Right lobe of liver (tissue), 6 donors: ENCODE measurements around the gene OPCML. TPM values are rescaled to one million over a fixed set of nuclear protein-coding genes. Genes with fewer than 3 reads are reported as not detected.

Source experiments
- ATAC-seq, 4 donors: fragments of 200-7000 bp; cut with Tn5 transposase; one replicate each; pipeline ENCODE4 v1.9.1; 2020; ENCODE audit warnings: mild to moderate bottlenecking in 4 of 4, moderate library complexity in 4 of 4
- DNase-seq, 3 donors: peaks; one replicate each; pipeline ENCODE4 v3.0.0-alpha.2; 2020
- H3K27ac ChIP-seq, 3 donors: fragments of 200-600 bp; one replicate each; pipeline ENCODE4 v1.8.0; 2022
- H3K27me3 ChIP-seq, 2 donors: fragments of 200-600 bp; one replicate each; pipeline ENCODE4 v1.8.0; 2022
- H3K36me3 ChIP-seq, 4 donors: fragments of 200-600 bp; sonication (generic) in 1 of 4; one replicate each; pipeline versions ENCODE4 v1.5.1 to v1.8.0; 2017 to 2022; ENCODE audit warnings: control low read depth in 1 of 4
- H3K4me1 ChIP-seq, 4 donors: fragments of 200-600 bp; sonication (generic) in 1 of 4; one replicate each; pipeline versions ENCODE4 v1.5.1 to v1.8.0; 2017 to 2022; ENCODE audit warnings: control low read depth in 1 of 4
- H3K4me3 ChIP-seq, 3 donors: fragments of 200-600 bp; one replicate each; pipeline ENCODE4 v1.8.0; 2022
- H3K9me3 ChIP-seq, 4 donors: fragments of 200-600 bp; sonication (generic) in 1 of 4; one replicate each; pipeline versions ENCODE4 v1.5.1 to v1.8.0; 2017 to 2022; ENCODE audit warnings: control low read depth in 1 of 4
- POLR2A ChIP-seq: fragments of 450-650 bp; IDR thresholded peaks from one replicate; pipeline ENCODE4 v1.6.1; 2017; ENCODE audit warnings: antibody characterized with exemption, mild to moderate bottlenecking
- WGBS: methylation state at CpG from one replicate; pipeline ENCODE4 v1.1.6; 2018; ENCODE audit warnings: low coverage, low lambda C conversion rate; ENCODE audit not compliant: insufficient coverage; ENCODE audit errors: missing lambda C conversion rate; 5-methylcytosine and 5-hydroxymethylcytosine counted together
- intact Hi-C, 2 donors: fragments of 100-400 bp; cut with DNase I; formaldehyde crosslinking; loops; one replicate each; pipeline versions ENCODE4 v1.11.2 to v1.14.1; 2022
- total RNA-seq, 6 experiments: library from RNA; depleted of rRNA in 2 of 6; stranded (reverse); fragments of >200 nt in 2 of 6; fragmentation: NEBNext Ultra II Directional in 3 of 6; extraction: Animal tissue kit (Norgen Biotek cat#: 25700) in 3 of 6; gene quantifications; one replicate each; pipeline versions ENCODE4 v1.1.0 to v1.2.4, GENCODE V29; 2016 to 2023
- TF ChIP-seq, protein P1 (sequence below), 4 donors: fragments of 200-600 bp in 3 of 4; fragments of 450-650 bp in 1 of 4; IDR thresholded peaks; one replicate each; pipeline versions ENCODE4 v1.5.1 to v1.8.0; 2016 to 2022; ENCODE audit warnings: antibody characterized with exemption in 4 of 4, mild to moderate bottlenecking in 2 of 4
- donor health status: DM: no; HTN: yes; CAD: no.
- donor health status: DM: no; HTN: no; CAD: no.
- donor health status: DM: no; HTN: no; CAD: no.
- donor health status: DM: no; HTN: yes; CAD: no.
- donor health status: DM: no; HTN: yes; CAD: no.

OPCML gene
- total RNA-seq, 6 experiments from 2014 or later, result 0.11 TPM; not detected in 5

DNA sequence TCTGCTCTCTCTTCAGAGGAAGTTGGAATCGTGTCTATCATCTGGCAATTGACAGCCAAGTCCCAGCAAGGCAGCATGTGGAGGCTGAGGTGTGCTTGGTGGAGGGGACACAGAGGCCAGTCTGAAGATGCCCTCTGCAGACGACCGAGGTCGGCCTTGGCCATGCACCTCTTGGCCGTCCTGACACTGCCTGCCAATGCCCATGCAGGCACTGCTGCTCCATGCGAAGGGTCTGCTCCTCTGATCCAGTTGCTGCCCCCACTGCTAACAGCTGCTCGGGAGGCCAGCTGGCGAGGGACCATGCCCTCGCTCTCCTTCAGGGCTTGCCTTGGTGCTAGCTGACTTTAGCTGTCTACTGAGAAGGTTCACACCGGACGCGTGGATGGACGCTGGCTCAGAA lies 527.9 kb downstream of the OPCML start:
- H3K9me3 ChIP-seq, result peaks cover 0 to 2% (median 0%) of the 10 kb centered on the region in 4 donors
- no peak overlapping the region for H3K4me3 ChIP-seq
- no peaks in the 10 kb centered on the region for H3K4me1 ChIP-seq
- no peak overlapping the region for H3K27ac ChIP-seq
- 21% methylated on average over 2 of the region's 13 CpGs for WGBS
- no peaks in the 10 kb centered on the region for H3K27me3 ChIP-seq
- intact Hi-C loops, result no loop called here
- ATAC-seq, result peak in 1 of 4 donors; percentile 19
- TF ChIP-seq, protein P1, sequence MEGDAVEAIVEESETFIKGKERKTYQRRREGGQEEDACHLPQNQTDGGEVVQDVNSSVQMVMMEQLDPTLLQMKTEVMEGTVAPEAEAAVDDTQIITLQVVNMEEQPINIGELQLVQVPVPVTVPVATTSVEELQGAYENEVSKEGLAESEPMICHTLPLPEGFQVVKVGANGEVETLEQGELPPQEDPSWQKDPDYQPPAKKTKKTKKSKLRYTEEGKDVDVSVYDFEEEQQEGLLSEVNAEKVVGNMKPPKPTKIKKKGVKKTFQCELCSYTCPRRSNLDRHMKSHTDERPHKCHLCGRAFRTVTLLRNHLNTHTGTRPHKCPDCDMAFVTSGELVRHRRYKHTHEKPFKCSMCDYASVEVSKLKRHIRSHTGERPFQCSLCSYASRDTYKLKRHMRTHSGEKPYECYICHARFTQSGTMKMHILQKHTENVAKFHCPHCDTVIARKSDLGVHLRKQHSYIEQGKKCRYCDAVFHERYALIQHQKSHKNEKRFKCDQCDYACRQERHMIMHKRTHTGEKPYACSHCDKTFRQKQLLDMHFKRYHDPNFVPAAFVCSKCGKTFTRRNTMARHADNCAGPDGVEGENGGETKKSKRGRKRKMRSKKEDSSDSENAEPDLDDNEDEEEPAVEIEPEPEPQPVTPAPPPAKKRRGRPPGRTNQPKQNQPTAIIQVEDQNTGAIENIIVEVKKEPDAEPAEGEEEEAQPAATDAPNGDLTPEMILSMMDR (IDR thresholded peaks at IDR 0.05), result no peak
- TF ChIP-seq POLR2A, result no peak
- no peak for DNase-seq
- H3K36me3 ChIP-seq, result no peaks in the 10 kb centered on the region

DNA sequence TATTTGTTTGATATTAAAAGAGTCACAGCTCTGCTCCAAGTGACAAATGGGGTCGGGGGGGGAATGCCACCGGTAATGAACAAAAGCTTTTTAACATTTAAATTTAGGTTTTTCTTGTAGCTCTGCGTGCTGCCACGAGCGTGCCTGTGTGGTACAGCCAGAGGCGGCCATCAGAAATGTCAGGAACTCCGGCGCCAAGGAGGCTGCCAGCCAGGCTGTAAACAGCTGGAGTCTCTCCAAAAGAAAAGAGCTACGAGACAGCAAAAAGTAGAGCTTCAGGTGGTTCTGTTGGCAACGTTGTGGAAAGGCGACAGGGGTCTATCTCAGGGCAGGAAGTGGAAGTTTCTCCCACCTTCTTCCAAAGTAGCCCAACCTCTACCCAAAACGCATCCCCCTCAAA lies 532.8 kb downstream of the OPCML start:
- Histone ChIP-seq H3K9me3 (no peaks in the 10 kb centered on the region), H3K4me1 (no peaks in the 10 kb centered on the region), H3K4me3 (no peak overlapping the region), H3K27me3 (peaks cover 0 to 6% of the 10 kb centered on the region in 2 donors), H3K27ac (no peak overlapping the region), H3K36me3 (no peaks in the 10 kb centered on the region)
- ATAC-seq (peak in 2 of 4 donors; percentile 28 to 38), DNase-seq (no peak)
- no peak for TF ChIP-seq POLR2A
- TF ChIP-seq, protein P1 (IDR thresholded peaks at IDR 0.05), result no peak
- 26% methylated on average over 10 of the region's 12 CpGs for WGBS
- intact Hi-C loops, result no loop called here

DNA sequence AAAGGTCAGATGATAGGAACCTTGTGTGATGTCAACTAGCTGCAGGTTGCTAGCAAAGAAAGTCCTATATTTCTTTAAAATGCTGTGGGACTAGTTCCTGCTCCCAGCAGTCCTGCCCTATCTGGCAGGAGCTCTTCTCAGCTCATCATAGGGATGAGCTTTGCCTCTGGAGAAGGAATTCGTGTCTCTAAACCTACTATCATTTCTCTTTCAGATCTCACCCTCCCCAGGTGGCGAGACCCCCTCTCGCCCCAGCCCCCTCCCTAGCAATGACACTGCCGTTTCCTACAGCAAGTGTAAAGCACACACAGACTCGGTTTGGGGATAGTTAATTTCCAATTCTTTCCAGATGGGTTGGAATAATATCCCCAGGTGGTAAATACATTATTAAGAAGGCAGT lies 533.3 kb downstream of the OPCML start:
- Histone ChIP-seq H3K9me3 (no peaks in the 10 kb centered on the region), H3K4me1 (no peaks in the 10 kb centered on the region), H3K27me3 (peaks cover 0 to 9% of the 10 kb centered on the region in 2 donors), H3K27ac (no peak overlapping the region), H3K4me3 (no peak overlapping the region), H3K36me3 (no peaks in the 10 kb centered on the region)
- TF ChIP-seq POLR2A, result no peak
- TF ChIP-seq, protein P1 (IDR thresholded peaks at IDR 0.05), result no peak
- WGBS, result 15% methylated on average over 5 of the region's 5 CpGs
- no peak for ATAC-seq
- no peak for DNase-seq
- intact Hi-C loops, result no loop called here

DNA sequence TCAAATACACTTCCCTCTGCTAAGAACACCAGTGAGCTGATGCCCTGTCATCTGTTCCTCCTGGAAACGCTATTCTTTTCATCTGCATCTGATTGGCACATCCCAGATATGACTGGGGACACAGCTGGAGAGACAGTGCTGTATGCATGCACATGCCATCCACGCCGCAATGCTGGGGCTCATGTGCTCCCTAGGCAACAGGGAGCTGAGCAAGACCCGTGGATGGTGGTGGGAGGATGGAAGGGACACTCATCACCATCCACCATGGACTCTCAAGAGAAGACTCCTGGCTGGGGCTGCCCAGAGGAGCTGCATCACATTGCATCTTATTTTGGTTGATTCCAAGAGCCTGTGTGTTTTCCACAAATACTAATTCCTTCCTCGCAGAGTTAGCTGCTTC lies 534.9 kb downstream of the OPCML start:
- no peak for ATAC-seq
- Histone ChIP-seq H3K9me3 (no peaks in the 10 kb centered on the region), H3K36me3 (no peaks in the 10 kb centered on the region), H3K4me1 (no peaks in the 10 kb centered on the region), H3K27ac (no peak overlapping the region), H3K4me3 (no peak overlapping the region), H3K27me3 (peaks cover 0 to 14% of the 10 kb centered on the region in 2 donors)
- no peak for DNase-seq
- TF ChIP-seq, protein P1 (IDR thresholded peaks at IDR 0.05), result no peak
- no peak for TF ChIP-seq POLR2A
- 46% methylated on average over 3 of the region's 5 CpGs for WGBS
- intact Hi-C loops, result no loop called here

GRCh38 chr11:132994966-132995365 lies 537.3 kb downstream of the OPCML start:
- H3K27me3 ChIP-seq, result peaks cover 0 to 14% of the 10 kb centered on the region in 2 donors
- ATAC-seq, result no peak
- intact Hi-C loops, result no loop called here

More at GRCh38 chr11:132994966-132995365, 537.3 kb downstream of the OPCML start:
- Histone ChIP-seq H3K36me3 (no peaks in the 10 kb centered on the region), H3K27ac (no peak overlapping the region), H3K4me3 (no peak overlapping the region), H3K4me1 (no peaks in the 10 kb centered on the region), H3K9me3 (no peaks in the 10 kb centered on the region)
- TF ChIP-seq, protein P1 (IDR thresholded peaks at IDR 0.05), result no peak
- no peak for TF ChIP-seq POLR2A
- 41% methylated on average over 6 of the region's 6 CpGs for WGBS
- DNase-seq, result no peak
